GM11168 (cell line): ENCODE measurements around the gene GALNT18.

Experiments
- in situ Hi-C: fragments of 300-500 bp; cut with MboI; formaldehyde crosslinking; loops from one replicate; pipeline ENCODE4 v1.12.0; 2022; ENCODE audit warnings: low sequenced_read_pairs; ENCODE audit not compliant: unreplicated experiment

The GALNT18 gene

GRCh38 chr11:11570823-11571222 is 51.0 kb downstream of the GALNT18 start:
- in situ Hi-C loops: no loop called here

- in situ Hi-C loops: no loop called here
Measured at GRCh38 chr11:11569936-11570491, 51.8 kb downstream of the GALNT18 start.

GRCh38 chr11:11568651-11569229 is 53.1 kb downstream of the GALNT18 start:
- in situ Hi-C loops: no loop called here

- in situ Hi-C loops: no loop called here
Measured at GRCh38 chr11:11567936-11568650, 53.7 kb downstream of the GALNT18 start.

- in situ Hi-C loops: no loop called here
Measured at GRCh38 chr11:11565636-11566035, 56.2 kb downstream of the GALNT18 start.

GRCh38 chr11:11563200-11563975 is 58.4 kb downstream of the GALNT18 start:
- in situ Hi-C loops: no loop called here

GRCh38 chr11:11561991-11562390 is 59.8 kb downstream of the GALNT18 start:
- in situ Hi-C loops: no loop called here

- in situ Hi-C loops: no loop called here
Measured at GRCh38 chr11:11558826-11559225, 63.0 kb downstream of the GALNT18 start.

- in situ Hi-C loops: no loop called here
Measured at GRCh38 chr11:11558396-11558795, 63.4 kb downstream of the GALNT18 start.

GRCh38 chr11:11555208-11555607 is 66.6 kb downstream of the GALNT18 start:
- in situ Hi-C loops: no loop called here

GRCh38 chr11:11553573-11553972 is 68.2 kb downstream of the GALNT18 start:
- in situ Hi-C loops: no loop called here

- in situ Hi-C loops: no loop called here
Measured at GRCh38 chr11:11552529-11553087, 69.2 kb downstream of the GALNT18 start.

GRCh38 chr11:11550534-11550933 is 71.3 kb downstream of the GALNT18 start:
- in situ Hi-C loops: no loop called here

GRCh38 chr11:11545285-11546275 is 76.2 kb downstream of the GALNT18 start:
- in situ Hi-C loops: no loop called here

- in situ Hi-C loops: no loop called here
Measured at GRCh38 chr11:11543656-11544055, 78.1 kb downstream of the GALNT18 start.

- in situ Hi-C loops: no loop called here
Measured at GRCh38 chr11:11540157-11540556, 81.6 kb downstream of the GALNT18 start.

- in situ Hi-C loops: no loop called here
Measured at GRCh38 chr11:11538277-11538960, 83.4 kb downstream of the GALNT18 start.

- in situ Hi-C loops: no loop called here
Measured at GRCh38 chr11:11537871-11538270, 83.9 kb downstream of the GALNT18 start.

GRCh38 chr11:11537372-11537771 is 84.4 kb downstream of the GALNT18 start:
- in situ Hi-C loops: no loop called here
